ENCODE data around the gene TSTD1. TPM values are rescaled to one million over a fixed set of nuclear protein-coding genes. Genes with fewer than 3 reads are reported as not detected.

The TSTD1 gene, protein sequence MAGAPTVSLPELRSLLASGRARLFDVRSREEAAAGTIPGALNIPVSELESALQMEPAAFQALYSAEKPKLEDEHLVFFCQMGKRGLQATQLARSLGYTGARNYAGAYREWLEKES
- total RNA-seq (100 to 1,000 TPM in 3 of 9 donors, 10 to 100 TPM in 6; 46.3 to 280 (median 86.7) TPM), polyA plus RNA-seq (100 to 1,000 TPM in 2 of 3 donors, 10 to 100 TPM in 1; 57.8 to 153 (median 109) TPM)
- long read RNA-seq, donor 1, transcript TSTD1-203 (3 exons, 457 nt), result minor isoform, 11 of 33 reads
- long read RNA-seq, donor 1, transcript TSTD1-204 (4 exons, 593 nt), result major isoform, 18 of 33 reads
- long read RNA-seq, donor 1, partial matches to known transcripts, result 0 of 33 reads
- long read RNA-seq, donor 1, other reads (novel, unspliced or antisense), result 0 of 33 reads
- long read RNA-seq, donor 2, transcript TSTD1-203 (3 exons, 457 nt), result minor isoform, 5 of 27 reads
- long read RNA-seq, donor 2, transcript TSTD1-204 (4 exons, 593 nt), result major isoform, 14 of 27 reads
- long read RNA-seq, donor 2, transcript TSTD1-205 (2 exons, 591 nt), result minor isoform, 6 of 27 reads
- long read RNA-seq, donor 2, partial matches to known transcripts, result 0 of 27 reads
- long read RNA-seq, donor 2, other reads (novel, unspliced or antisense), result 0 of 27 reads
- long read RNA-seq, donor 3, transcript TSTD1-203 (3 exons, 457 nt), result minor isoform, 12 of 28 reads
- long read RNA-seq, donor 3, transcript TSTD1-204 (4 exons, 593 nt), result major isoform, 14 of 28 reads
- long read RNA-seq, donor 3, partial matches to known transcripts, result 0 of 28 reads
- long read RNA-seq, donor 3, other reads (novel, unspliced or antisense), result 0 of 28 reads
- long read RNA-seq, donor 4, transcript TSTD1-204 (4 exons, 593 nt), result major isoform, 52 of 75 reads
- long read RNA-seq, donor 4, transcript TSTD1-203 (3 exons, 457 nt), result minor isoform, 6 of 75 reads
- long read RNA-seq, donor 4, partial matches to known transcripts, result 1 of 75 reads
- long read RNA-seq, donor 4, other reads (novel, unspliced or antisense), result 12 of 75 reads
- long read RNA-seq, donor 5, transcript TSTD1-202 (4 exons, 574 nt), result minor isoform, 5 of 140 reads
- long read RNA-seq, donor 5, transcript TSTD1-203 (3 exons, 457 nt), result minor isoform, 8 of 140 reads
- long read RNA-seq, donor 5, transcript TSTD1-204 (4 exons, 593 nt), result major isoform, 104 of 140 reads
- long read RNA-seq, donor 5, partial matches to known transcripts, result 0 of 140 reads
- long read RNA-seq, donor 5, other reads (novel, unspliced or antisense), result 17 of 140 reads
- long read RNA-seq, donor 6, transcript TSTD1-203 (3 exons, 457 nt), result minor isoform, 10 of 53 reads
- long read RNA-seq, donor 6, transcript TSTD1-204 (4 exons, 593 nt), result major isoform, 33 of 53 reads
- long read RNA-seq, donor 6, partial matches to known transcripts, result 0 of 53 reads
- long read RNA-seq, donor 6, other reads (novel, unspliced or antisense), result 5 of 53 reads
- long read RNA-seq, donor 7, transcript TSTD1-204 (4 exons, 593 nt), result major isoform, 12 of 18 reads
- long read RNA-seq, donor 7, partial matches to known transcripts, result 0 of 18 reads
- long read RNA-seq, donor 7, other reads (novel, unspliced or antisense), result 0 of 18 reads
- long read RNA-seq, donor 8, transcript TSTD1-204 (4 exons, 593 nt), result major isoform, 31 of 54 reads
- long read RNA-seq, donor 8, transcript TSTD1-203 (3 exons, 457 nt), result minor isoform, 7 of 54 reads
- long read RNA-seq, donor 8, partial matches to known transcripts, result 0 of 54 reads
- long read RNA-seq, donor 8, other reads (novel, unspliced or antisense), result 9 of 54 reads
- long read RNA-seq, donor 9, transcript TSTD1-204 (4 exons, 593 nt), result major isoform, 19 of 41 reads
- long read RNA-seq, donor 9, transcript TSTD1-203 (3 exons, 457 nt), result minor isoform, 6 of 41 reads
- long read RNA-seq, donor 9, transcript TSTD1-205 (2 exons, 591 nt), result minor isoform, 5 of 41 reads
- long read RNA-seq, donor 9, partial matches to known transcripts, result 0 of 41 reads
- long read RNA-seq, donor 9, other reads (novel, unspliced or antisense), result 8 of 41 reads
- long read RNA-seq, donor 10, transcript TSTD1-203 (3 exons, 457 nt), result minor isoform, 5 of 26 reads
- long read RNA-seq, donor 10, transcript TSTD1-204 (4 exons, 593 nt), result major isoform, 16 of 26 reads
- long read RNA-seq, donor 10, partial matches to known transcripts, result 0 of 26 reads
- long read RNA-seq, donor 10, other reads (novel, unspliced or antisense), result 0 of 26 reads

DNA sequence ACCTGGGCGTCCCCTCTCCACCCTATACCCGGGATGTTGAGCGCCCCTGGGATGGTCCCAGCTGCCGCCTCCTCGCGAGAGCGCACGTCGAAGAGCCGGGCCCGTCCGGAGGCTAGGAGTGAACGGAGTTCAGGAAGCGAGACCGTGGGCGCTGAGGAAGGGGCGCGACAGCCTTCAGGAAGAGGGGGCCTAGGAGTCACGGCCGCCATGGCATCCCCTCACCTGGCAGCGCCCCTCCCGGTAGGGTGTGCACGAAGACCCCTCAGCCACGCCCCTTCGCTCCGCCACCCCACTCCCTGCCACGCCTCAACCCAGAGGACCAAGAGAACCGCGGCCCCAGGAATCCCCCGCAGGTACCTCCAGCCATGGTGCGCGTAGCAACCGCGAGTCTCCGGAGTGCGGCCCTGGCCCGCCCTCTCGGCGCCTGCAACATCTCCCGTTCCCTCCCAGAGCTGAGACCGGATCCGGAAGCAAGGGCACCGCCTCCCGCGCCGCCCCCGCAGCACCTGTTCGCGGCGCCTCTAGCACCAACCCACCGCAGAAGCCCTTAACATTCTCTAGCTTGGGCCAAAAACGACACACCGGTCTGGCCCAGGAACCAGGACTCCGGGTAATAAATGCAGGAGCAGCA, at the start of gene TSTD1:
TSS of gene TSTD1 (minus strand) at position 442 of the 631 bp plus-strand sequence. CDS start at position 367, 75 bp downstream.
- intact Hi-C loops (cut with DNase I), result no loop called here
- Histone ChIP-seq H3K4me1 (replicated peaks in 1 of 2) (peaks cover 4 to 8% of the 10 kb centered on the region in 2 donors), H3K27ac (peak within 1 kb of the TSS in 1 of 5 donors; percentile 67), H3K4me3 (peak within 1 kb of the TSS; percentile 21 to 73 (median 50)), H3K36me3 (replicated peaks in 1 of 2) (peaks cover 0 to 44% of the 10 kb centered on the region in 2 donors), H3K9me3 (replicated peaks in 1 of 3) (no peaks in the 10 kb centered on the region), H3K27me3 (no peaks in the 10 kb centered on the region)
- peak in 1 of 2 donors; percentile 42 for TF ChIP-seq POLR2A (IDR thresholded peaks at IDR 0.05)
- TF ChIP-seq, protein P1, sequence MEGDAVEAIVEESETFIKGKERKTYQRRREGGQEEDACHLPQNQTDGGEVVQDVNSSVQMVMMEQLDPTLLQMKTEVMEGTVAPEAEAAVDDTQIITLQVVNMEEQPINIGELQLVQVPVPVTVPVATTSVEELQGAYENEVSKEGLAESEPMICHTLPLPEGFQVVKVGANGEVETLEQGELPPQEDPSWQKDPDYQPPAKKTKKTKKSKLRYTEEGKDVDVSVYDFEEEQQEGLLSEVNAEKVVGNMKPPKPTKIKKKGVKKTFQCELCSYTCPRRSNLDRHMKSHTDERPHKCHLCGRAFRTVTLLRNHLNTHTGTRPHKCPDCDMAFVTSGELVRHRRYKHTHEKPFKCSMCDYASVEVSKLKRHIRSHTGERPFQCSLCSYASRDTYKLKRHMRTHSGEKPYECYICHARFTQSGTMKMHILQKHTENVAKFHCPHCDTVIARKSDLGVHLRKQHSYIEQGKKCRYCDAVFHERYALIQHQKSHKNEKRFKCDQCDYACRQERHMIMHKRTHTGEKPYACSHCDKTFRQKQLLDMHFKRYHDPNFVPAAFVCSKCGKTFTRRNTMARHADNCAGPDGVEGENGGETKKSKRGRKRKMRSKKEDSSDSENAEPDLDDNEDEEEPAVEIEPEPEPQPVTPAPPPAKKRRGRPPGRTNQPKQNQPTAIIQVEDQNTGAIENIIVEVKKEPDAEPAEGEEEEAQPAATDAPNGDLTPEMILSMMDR (IDR thresholded peaks at IDR 0.05), result no peak
- peak; percentile 58 to 78 (median 68) for DNase-seq
- WGBS, 4 donors, result 17 to 40% (median 31%) methylated on average over 24 to 54 of the region's 54 CpGs

- TF ChIP-seq, protein P1 (IDR thresholded peaks at IDR 0.05), result no peak
- no peak for TF ChIP-seq POLR2A (IDR thresholded peaks at IDR 0.05)
- no peaks in the 10 kb centered on the region for H3K27me3 ChIP-seq
- H3K4me3 ChIP-seq, result no peak overlapping the region
- H3K4me1 ChIP-seq (replicated peaks in 1 of 2), result peaks cover 0 to 7% of the 10 kb centered on the region in 2 donors
- H3K9me3 ChIP-seq (replicated peaks in 1 of 3), result no peaks in the 10 kb centered on the region
- 72 to 75% (median 74%) methylated on average over 4 of the region's 4 CpGs for WGBS, 4 donors
- no peak for DNase-seq
- H3K27ac ChIP-seq, result no peak overlapping the region
- H3K36me3 ChIP-seq (replicated peaks in 1 of 2), result no peaks in the 10 kb centered on the region
- intact Hi-C loops (cut with DNase I), result no loop called here
Measured at GRCh38 chr1:161086457-161086856, 47.7 kb upstream of the TSTD1 start.

DNA sequence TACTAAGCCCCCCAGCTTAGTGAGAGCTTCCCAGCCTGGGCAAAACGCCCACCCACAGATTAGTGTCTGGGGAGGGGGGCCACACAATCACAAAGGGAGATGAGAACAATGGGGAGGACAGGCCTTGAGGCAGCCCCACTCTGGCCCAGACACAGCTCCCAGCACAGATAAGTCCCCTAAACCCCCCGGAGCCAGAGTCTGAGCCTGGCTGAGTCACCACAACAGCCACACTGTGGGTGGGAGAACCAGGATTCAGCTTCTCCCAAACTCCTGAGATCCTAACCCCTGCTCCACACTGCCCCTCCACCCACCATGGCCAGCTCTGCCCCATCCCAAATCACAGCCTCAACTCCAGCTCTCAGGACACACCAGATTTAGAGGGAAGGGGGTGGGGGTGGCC, 46.4 kb upstream of the TSTD1 start:
- no peak for DNase-seq
- Histone ChIP-seq H3K9me3 (replicated peaks in 1 of 3) (no peaks in the 10 kb centered on the region), H3K4me1 (replicated peaks in 1 of 2) (peaks cover 0 to 7% of the 10 kb centered on the region in 2 donors), H3K4me3 (no peak overlapping the region), H3K27ac (no peak overlapping the region), H3K27me3 (no peaks in the 10 kb centered on the region), H3K36me3 (replicated peaks in 1 of 2) (no peaks in the 10 kb centered on the region)
- TF ChIP-seq POLR2A (IDR thresholded peaks at IDR 0.05), result no peak
- TF ChIP-seq, protein P1 (IDR thresholded peaks at IDR 0.05), result no peak
- intact Hi-C loops (cut with DNase I), result no loop called here
- 52 to 64% (median 62%) methylated on average over 2 of the region's 2 CpGs for WGBS, 4 donors
